Pulmonary artery endothelial cell (primary cell): Measurements from ENCODE around the gene ODAD2. TPM values are rescaled to one million over a fixed set of nuclear protein-coding genes. Genes with fewer than 3 reads are reported as not detected.

ENCODE experiments used
- DNase-seq: peaks from one replicate; pipeline ENCODE4 v3.0.0-alpha.2; 2011; ENCODE audit warnings: low read depth, low spot score
- total RNA-seq: library from RNA; depleted of rRNA; stranded (reverse); fragments of >200 nt; gene quantifications from 2 replicates; pipeline ENCODE4 v1.2.3, GENCODE V29; 2014

Gene ODAD2
- total RNA-seq, 1 donor from 2014 or later = 0.20 TPM

DNA sequence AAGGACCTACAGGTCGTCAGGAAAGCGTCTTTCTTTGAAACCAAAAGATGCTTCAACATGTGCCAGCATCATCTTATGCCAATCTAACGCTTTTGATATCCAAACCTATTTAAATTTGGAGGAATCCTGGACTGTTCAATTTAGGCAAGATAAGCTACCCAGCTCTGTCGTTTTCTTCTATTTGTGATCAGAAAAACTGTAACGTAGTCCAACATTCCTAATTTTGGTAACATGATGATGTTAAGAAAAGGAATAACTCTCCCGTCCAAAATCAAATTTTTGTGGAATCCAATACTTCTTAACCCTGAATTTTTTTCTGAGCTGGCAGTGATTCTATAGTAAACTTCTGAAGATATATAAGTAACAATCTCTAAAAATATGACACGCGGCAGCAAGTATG, 160.0 kb downstream of the ODAD2 start:
- DNase-seq = no peak

DNA sequence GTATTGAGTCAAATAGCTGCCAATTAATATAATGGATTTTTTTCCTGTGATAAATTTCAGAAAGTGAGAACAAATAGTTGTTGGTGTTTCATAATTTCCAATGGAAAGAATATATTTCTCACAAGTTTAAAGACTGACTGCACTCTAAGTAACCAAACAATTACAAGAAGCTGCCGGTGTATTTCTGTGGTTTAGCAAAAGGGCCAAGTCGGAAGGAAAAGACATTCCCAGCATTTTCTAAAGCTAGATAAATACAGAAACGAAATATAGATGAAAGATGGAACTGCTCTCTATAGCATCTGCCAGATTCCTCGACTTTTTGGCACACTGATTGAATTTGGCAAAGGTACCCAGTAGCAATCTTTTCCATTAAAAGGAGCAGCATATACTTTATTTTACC, 160.5 kb downstream of the ODAD2 start:
- no peak for DNase-seq

DNA sequence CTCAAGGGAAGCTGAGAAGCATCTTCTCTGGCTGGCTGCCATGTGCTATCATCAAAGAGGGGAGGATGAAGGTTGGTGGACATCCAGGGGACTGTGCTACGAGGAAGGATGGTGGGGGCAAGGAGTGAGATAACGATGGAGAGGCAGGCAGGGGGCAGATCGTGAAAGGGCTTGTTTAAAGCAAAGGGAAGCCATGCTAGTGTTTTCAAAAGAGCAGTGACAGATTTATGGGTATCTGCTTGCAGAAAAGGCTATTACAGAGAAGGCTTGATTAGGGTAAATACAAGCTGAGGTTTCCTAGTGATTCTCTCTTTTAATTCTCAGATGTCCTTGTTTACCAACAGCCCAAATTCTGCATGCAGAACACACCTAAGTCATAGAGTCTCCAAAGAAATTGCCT, 164.4 kb downstream of the ODAD2 start:
- DNase-seq = no peak

DNA sequence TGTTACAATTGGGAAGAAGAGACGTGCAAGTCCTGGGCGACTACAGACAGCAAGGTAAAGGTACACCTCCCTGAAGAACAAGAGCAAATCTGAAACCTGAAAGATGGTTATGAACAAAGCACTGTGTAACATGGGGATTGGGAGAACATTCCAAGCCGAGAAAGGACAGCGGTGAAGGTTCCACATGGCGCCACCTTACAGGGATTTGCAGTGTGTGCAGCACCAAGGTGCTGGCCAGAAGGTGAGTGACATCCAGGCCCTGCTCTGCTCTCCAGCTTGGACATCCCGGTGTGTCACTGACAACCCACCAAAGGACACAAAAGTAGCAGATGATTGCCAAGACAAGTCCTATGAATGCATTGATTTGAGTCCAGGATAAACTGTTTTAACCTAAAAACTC, 165.1 kb downstream of the ODAD2 start:
- DNase-seq = no peak

DNA sequence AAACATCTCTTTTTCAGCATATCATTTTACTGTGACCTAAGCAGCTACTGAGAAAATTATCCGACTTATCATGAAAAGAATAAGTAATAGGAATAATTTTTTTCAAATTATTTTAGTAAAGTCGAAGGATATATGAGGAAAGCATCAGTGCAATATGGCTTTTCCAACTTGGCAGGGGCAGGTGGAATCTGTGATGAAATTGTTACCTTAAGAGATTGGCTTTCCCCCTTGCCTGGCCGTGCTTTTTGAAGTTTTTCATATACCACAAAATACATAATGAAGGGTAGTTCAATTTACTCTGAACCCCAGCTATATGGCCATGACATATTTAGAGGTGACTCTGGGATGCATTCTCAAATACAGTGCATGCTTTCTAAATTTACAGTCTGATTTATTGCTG, 166.1 kb downstream of the ODAD2 start:
- no peak for DNase-seq

DNA sequence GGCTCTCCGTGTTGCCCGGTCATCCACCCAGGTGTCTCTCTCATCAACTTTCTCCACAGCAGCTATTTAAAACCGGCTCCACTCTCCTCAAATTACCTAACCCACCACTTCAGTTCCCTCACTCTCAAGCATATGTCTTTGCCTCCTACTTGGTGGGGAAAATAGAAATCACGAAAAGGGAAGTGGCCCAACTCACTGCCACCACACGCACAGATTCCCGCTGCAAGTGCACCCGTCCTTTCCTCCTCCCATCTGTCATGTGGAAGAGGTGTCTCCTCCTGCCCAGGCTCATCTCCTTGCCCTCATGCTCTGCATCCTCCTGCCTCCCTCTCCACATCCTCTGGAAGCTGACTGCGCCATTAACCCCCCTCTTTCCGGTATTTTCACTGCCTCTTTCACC, 172.5 kb downstream of the ODAD2 start:
- no peak for DNase-seq

DNA sequence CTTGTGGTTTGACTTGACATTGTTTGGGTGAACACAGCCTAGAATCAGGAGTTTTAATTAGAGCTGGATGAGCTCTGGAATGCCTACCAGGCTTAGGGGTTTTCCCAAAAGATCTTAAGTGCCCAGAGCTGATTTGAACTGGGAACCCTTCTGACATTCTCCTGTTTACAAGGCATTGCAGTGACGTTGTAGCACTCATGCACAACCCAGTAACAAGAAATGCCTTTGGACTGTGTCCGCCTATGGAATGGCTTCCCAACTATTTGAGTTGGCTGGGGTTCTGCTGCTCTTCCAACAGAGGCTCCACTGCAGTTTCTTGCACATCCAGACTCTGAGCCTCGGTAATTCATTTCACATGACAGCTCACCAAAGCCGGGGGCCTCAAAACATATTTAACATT, 176.6 kb downstream of the ODAD2 start:
- DNase-seq = no peak

DNA sequence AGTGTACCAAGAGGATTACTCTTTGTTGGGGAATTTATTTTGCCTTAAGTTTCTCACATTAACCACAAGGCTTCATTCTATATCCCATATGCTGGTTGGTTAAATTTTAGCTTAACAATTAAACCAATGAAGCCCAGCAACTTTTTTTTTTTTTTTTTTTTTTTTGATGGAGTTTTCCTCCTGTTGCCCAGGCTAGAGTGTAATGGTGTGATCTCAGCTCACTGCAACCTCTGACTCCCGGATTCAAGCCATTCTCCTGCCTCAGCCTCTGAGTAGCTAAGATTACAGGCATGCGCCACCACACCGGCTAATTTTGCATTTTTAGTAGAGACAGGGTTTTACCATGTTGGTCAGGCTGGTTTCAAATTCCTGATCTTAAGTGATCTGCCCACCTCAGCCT, 178.2 kb downstream of the ODAD2 start:
- DNase-seq = no peak

DNA sequence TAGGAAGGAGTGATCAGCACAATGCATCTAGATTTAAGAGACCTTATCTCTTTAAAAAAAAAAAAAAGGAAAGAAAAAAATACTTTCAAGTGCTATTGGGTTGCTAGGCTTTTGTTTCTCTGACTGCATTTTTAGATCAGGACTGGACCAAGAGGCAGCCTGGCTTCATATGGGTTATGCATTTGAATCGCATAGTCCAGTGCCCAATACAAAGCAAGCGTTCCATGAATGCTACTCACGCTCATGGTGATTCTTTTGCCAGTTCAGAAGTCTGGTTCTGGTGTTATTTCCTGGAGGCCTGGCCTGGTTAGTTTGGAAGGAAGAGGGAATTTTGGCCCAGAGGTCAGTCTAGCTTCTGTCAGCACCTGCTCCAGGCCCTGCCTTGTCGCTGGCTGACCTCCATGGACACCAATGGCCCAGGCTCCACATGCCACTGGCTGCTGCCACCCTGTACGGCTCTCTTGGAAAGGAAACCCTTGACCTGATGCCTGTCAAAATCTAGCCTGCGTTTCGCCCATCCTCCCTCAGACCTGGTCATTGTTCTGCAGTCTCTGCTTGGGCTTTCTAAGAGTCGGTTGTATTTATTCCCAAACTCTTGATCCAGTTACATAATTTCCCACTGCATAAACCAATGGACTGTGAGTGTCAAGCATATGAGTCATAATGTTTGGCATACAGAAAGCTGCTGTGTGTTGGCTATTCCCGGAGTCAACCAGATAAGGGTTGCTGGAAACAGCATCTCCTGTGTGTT, 178.9 kb downstream of the ODAD2 start:
- DNase-seq = peak; percentile 8

DNA sequence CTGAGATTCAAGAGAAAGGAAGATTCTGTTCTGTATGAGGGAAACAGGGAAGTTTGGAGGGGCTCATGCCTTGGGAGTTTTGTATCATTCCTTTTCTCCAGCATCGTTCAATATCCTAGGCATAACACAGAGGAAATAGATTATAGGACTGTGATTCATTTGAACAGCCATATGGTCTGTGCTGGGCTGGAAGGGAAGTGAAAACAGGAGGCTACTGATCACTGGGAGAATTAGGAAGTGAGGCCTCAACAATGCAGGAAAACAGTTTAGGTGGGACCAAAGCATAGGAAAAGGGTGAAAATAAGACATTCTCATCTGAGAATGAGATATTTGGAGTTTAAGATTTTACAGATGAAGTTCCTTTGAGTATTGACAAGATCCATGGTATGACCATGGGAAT, 182.6 kb downstream of the ODAD2 start:
- no peak for DNase-seq

DNA sequence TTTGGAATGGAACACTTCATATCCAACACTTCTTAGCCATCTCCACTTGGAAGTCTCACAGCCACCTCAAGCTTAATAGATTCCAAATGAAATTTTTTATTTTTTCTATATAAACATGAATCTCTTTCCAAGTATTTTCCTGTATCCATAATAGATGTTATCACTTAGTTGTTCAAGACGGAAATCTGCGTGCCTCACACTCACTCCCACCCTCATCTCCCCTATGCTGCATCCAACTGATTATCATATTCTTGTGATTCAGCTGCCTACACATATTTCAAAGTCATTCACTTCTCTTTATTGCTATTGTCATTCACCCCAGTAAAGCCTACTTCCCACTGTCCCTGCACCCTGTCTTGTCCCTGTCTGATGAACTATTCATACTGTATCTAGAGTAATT, 183.0 kb downstream of the ODAD2 start:
- no peak for DNase-seq

DNA sequence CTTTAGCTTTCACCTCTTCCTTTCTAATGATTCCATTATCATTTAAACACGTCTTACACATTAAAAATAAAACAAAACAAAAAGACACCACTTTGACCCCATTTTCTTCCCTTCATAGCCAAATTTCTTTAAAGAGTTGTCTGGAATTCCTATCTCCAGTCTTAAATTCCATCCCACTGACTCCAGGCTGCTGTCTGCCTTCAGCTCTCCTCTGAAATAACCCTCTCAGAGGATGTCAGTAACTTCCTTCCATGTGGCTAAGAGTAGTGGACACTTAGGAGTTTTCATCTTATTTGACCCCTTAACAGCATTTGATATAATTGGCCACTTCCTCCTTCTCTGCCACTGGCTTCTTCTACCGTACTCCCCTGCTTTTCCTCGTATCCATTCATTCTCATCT, 183.6 kb downstream of the ODAD2 start:
- DNase-seq = no peak

DNA sequence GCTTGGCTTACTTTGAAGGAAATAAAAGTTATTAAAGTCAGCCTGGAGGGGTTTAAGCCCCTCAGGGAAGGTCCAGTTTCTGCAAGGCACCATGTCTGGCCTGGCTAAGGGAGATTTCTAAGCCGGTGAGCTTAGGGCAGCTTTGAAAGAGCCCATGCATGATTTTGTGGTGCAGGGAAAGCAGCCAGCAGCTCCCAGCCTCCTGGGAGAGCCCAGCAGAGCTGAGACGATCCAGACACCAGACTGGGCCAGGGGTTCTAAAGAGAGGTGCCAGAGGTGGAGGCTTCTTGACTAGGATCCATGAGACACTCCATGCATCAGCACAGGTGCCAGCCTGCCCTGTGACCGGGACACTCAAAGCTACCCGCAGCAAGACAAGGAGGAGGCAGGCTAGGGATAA, 193.7 kb downstream of the ODAD2 start:
- DNase-seq = no peak

DNA sequence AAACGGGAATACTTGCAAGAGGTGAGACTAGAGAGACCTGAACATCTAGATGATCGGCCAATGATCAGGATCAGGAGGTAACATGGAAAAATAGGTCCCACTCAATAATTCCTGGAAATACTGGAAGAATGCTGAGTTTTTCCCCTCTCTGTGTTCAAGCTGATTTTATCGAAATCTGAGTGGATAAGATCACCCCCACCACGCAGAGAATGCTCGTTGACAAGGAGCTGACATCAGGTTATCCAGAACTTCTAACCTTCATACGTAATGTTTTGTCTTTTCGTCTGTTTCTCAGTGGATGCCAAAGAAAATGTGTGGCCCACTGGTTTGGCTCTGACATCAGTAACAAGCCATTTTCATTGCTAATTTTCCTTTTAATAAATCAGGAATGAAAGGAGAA, 194.7 kb downstream of the ODAD2 start:
- DNase-seq = no peak

DNA sequence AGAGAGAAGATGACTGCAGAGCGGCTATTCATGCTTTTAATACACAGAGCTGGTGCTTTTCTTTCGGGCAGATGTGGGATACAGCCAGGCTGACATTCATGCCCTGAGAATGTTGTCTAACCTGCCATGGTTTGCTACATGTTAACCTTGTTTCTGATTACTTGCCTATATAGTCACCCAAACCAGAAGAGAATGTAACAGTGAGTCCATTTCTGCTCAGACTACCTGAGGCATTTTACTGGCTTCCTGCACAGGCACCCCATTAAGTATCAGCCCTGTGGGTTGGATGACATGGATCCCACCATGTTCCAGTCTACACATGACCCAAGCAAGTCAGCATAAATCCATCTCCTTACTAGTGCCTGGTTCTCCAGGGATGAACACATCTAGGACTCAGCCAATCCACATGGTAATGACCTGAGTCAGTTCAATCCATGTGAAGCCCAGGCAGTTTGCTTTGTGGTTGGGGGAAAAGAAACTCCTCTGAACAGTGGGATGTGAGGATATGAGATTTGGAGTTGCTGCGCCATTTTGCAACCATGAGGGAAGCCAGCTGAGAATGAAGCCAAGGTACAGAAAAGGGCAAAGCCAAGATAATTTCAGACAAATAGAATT, 197.6 kb downstream of the ODAD2 start:
- no peak for DNase-seq

DNA sequence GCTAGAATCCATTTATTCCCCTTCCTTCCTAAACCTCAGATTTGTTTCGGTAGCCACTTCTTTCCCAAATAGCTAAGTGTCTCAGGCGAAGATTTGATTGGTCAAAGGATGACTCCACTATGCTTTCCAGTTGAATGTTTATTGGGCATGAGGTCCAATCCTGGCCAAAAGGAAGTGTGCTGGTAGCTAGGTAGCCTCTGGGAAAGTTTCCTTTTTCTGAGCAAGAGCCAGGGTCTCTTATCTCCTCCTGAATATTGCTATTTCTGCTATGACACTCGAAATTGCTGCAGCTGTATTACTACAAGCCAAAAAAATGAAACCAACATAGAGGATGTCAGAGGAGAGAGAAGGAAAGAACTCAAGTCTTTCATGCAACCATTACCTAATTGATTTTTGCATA, 199.8 kb downstream of the ODAD2 start:
- DNase-seq = no peak

DNA sequence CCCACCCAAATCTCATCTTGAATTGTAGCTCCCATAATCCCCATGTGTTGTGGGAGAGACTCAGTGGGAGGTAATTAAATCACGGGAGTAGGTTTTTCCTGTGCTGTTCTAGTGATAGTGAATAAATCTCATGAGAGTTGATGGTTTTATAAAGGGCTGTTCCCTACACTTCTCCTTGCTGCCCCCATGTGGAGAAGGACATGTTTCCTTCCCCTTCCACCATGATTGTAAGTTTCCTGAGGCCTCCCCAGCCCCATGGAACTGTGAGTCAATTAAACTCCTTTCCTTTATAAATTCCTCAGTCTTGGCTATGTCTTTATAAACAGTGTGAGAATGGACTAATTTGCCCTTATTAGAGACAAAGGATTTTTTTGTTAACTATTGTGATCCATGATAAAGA, 204.7 kb downstream of the ODAD2 start:
- no peak for DNase-seq

DNA sequence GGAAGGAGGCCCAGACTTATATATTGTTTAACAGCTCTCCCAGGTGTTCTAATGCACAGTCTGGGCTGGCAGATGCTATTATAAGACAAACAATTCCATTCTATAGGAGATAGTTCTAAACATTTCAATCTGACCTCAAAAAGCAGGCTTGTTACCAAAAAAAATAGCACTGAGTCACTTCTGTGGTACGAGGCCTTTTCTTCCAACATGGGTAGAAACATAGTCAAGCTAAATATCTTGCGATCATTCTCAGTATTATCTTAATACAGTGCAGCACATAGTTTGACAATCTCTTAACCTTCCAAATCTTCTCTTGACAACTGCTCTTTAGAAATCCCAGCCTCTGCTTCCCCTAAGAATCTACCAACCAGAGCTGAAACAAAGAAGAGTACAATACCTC, 206.7 kb downstream of the ODAD2 start:
- DNase-seq = no peak

DNA sequence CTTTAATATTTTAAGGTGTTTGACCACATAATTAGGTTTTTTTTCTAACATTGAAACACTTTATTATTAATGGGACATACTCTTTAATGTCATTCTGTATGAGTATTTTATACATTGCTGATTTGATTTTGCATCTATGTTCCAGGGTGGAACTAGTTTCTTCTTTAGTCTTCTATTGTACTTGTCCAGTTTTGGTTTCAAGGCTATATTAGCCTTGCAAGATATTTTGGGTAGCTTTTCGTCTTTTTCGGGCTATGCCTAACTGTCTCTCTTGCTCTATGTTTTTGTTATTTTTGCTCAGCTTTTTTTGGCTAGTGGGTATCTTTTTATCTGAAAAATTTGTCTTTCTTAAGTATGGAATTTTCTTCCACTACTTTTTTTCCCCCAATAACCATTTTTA, 214.6 kb downstream of the ODAD2 start:
- no peak for DNase-seq

DNA sequence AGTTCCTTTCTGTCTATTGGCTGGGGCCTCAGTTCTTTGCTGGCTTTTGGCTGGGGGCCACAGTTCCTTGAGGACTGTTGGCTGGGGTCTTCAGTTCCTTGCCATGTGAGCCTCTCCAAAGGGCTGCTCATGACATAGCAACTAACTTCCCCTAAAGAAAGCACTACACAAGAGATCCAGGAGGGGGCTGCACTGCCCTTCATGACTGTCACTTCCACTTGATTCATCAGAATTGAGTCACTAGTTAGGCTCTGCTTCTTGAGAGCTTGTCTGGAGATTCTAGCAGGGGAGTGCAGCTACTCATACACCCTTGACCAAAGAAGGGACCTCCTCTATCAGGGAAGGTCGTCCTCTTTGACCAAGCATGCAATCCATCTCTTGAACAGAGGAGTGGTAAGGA, 215.2 kb downstream of the ODAD2 start:
- peak; percentile 22 for DNase-seq

DNA sequence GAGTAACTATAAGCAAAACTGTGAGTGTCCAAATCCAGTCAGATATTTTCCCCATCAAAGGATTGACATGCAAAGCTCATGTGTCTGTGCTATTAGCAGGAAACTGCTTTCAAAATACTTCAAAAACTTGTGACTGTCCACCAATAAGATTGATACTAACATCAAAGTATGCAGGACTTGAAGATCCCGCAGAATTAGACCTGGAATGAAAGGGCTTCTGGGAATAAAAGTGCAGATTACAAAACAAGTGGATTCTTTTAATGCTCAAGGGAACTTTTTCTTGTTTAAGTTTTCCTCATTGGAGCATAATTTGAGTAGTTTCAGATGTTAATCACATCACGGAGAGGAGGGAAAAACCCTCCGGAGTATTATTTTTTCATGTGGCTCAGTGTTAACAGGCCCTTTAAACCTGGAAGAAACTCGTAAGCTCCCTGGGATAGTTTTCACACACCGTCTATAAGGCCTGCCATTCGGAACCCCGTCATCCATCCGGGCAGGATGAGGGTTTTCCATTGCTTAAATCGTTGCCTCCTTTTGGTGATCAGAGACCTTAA, 219.3 kb downstream of the ODAD2 start:
- DNase-seq = no peak

DNA sequence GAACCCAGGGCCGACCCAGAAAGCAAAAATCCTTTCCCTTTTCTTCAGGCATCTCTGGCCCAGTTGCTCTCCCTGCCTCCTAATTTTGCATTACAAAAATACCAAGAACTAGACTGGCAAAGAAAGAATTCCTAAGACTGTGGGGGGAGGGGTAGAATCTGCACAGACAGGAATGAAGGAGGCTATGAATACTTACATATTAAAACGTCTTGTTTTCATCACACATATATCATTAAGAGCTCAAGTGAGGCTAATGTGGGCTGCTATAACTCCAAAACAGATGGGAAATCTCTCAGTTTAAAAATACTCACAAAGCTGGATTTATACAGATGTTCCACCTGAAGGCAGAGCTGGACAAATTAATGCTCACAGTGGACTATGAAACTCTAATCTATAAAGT, 224.0 kb downstream of the ODAD2 start:
- no peak for DNase-seq

DNA sequence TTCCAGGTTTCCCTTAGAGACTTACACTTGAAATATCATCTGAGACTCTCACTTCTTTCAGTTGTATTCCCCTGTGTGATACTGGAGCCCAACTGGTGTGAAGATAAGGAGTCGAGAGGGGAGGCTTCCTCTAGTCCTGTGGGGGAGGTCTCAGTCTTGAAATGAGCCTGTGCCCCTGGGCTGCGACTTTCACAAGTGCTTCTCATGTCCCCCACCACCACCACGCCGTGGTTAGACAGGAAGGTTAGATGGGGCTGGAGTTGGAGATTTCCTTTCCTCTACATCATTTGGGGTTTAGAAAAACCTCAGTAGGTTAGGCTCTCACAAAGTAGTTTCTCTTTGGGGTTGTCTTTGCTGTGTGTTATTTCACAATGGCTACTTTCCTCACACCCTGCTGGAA, 227.6 kb downstream of the ODAD2 start:
- no peak for DNase-seq
